ENCODE data around the gene BTBD9. TPM values are rescaled to one million over a fixed set of nuclear protein-coding genes. Genes with fewer than 3 reads are reported as not detected.

BTBD9 gene
- total RNA-seq, 4 donors from 2014 or later: 10.8 to 26.3 (median 15.3) TPM

DNA sequence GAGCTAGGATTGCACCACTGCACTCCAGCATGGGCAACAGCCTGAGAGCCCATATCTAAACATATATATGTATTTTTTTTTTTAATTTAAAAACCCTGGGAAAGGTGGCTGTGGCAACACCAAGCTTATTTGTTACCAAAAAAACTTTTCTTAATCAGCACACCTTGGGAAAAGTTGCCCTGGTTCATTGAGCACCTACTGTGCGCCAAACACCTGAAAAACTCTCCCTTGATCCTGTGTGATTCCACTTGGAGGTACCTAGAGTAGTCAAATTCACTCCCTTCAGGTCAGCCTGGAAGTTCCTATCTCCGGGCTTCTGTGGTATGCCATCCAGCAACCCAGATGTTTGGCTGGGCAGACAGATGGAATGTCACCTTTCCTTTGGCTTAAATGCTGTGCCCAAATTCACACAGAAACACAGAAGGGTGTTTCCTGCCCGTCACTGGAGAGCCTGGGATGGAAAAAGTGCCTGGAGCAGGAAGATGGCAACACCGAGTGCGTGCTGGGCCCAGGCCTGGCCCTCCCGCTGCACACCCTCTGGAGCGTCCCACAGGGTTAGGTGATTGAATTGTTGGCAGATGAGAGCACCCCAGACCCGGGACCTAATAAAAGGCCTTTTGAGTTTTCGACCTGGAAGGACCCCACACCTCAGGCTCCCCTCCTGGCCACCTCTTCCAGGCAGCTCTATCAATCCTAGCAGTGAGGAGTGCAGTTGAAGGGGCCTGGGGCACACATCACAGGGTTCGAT, 482.7 kb downstream of the BTBD9 start:
- DNase-seq (ENCODE audit: low spot score): no peak
- no peak for ATAC-seq (ENCODE audit: low FRiP score)
- no peak for TF ChIP-seq CTCF (IDR thresholded peaks at IDR 0.05)

DNA sequence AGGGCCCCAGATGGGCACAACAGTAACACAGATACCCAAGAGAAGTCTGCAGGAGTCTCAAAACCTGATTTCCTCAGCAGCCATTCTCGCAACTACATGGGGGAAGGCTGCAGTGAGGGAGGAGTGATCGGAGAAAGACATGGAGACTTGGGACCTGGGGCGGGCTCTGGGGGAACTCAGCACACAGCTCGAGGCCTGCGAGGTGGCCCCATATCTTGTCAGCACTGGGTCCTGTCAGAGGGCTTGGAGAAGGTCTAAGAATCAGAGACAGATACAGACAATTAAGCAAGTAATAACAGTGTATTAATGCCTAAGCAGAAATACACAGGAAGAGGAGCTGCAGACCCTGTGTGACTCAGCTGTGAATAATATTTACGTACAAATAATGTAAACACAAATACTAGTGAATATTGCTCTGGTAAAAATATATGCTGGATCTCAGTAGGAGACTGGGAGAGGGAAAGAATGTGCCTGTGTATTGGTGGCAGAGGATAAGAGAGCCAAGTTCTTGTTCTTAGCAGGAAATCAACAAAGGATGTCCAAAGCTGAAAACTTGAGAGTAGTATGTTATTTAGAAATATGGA, 484.0 kb downstream of the BTBD9 start:
- DNase-seq (ENCODE audit: low spot score): no peak
- TF ChIP-seq CTCF (IDR thresholded peaks at IDR 0.05): no peak
- no peak for ATAC-seq (ENCODE audit: low FRiP score)

- no peak for TF ChIP-seq CTCF (IDR thresholded peaks at IDR 0.05)
- DNase-seq (ENCODE audit: low spot score) (no peak), ATAC-seq (ENCODE audit: low FRiP score) (no peak)
Measured at GRCh38 chr6:38155144-38155543, 484.6 kb downstream of the BTBD9 start.

DNA sequence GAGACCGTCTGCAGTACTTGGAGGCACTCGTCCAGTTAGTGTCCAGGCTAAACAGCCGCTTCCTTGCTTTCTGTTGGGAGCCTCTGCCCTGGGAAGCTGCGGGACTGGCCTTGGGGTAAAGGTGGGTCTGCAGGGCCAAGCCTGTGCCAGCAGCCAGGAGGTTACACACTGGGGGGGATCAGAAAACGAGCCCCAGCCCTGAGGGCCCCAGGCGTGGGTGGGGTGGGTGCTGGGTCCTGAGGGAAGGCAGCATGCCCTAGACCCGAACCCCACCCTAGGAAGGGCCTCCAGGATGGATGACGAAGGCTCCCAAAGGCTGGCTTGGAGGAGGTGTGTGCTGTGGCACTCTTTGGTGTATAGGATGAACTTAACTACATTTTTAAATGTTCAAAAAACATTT, 485.0 kb downstream of the BTBD9 start:
- no peak for TF ChIP-seq CTCF (IDR thresholded peaks at IDR 0.05)
- ATAC-seq (ENCODE audit: low FRiP score): no peak

GRCh38 chr6:38153798-38154345, 485.9 kb downstream of the BTBD9 start:
- ATAC-seq (ENCODE audit: low FRiP score) (no peak), DNase-seq (ENCODE audit: low spot score) (no peak)
- TF ChIP-seq CTCF (IDR thresholded peaks at IDR 0.05): no peak

More for the DNA sequence above, 485.0 kb downstream of the BTBD9 start:
- no peak for DNase-seq (ENCODE audit: low spot score)

DNA sequence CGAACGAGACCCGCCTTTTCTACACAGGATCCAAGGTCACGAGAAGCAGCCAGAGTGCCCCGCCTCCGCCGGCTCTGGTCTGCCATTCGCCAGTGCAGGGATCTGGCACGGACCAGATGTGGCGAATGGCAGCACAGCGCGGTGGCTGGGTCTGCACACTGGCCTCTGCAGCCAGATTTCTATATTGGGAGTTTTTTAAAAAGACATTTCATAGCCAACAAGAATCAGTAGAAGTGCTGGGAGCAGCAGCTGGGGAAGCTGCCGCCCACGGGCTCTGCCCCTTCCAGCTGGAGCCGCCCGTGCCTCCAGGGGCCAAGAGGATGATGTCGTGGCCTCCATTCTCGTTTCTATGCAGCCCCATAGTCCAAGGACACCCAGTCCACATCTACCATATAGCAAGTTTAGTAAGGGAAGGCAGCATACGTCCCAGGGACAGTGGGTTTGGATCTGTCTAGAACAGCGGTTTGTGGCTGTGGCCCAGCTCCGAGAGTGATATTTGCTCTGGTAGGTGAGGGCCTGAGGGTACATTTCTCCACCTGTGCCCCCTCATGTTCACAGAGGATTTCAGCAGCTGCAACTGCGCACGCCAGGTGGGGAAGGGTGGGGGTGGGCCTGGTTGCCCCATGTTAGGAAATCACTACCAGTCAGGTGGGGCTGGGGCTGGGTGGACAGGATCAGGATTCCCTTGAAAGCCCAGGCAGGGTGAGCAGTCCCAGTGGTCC, 486.5 kb downstream of the BTBD9 start:
- TF ChIP-seq CTCF (IDR thresholded peaks at IDR 0.05): no peak
- DNase-seq (ENCODE audit: low spot score): no peak
- ATAC-seq (ENCODE audit: low FRiP score): no peak
